HG03378 (cell line): ENCODE results near the gene KRTCAP3.

ENCODE experiments used
- ATAC-seq: cut with Tn5 transposase; IDR thresholded peaks from one replicate; pipeline ENCODE4 v1.9.1; 2021; ENCODE audit warnings: mild to moderate bottlenecking, moderate library complexity; ENCODE audit not compliant: unreplicated experiment

Gene KRTCAP3

GRCh38 chr2:27435628-27436027 is 6.6 kb upstream of the KRTCAP3 start:
- no peak for ATAC-seq

DNA sequence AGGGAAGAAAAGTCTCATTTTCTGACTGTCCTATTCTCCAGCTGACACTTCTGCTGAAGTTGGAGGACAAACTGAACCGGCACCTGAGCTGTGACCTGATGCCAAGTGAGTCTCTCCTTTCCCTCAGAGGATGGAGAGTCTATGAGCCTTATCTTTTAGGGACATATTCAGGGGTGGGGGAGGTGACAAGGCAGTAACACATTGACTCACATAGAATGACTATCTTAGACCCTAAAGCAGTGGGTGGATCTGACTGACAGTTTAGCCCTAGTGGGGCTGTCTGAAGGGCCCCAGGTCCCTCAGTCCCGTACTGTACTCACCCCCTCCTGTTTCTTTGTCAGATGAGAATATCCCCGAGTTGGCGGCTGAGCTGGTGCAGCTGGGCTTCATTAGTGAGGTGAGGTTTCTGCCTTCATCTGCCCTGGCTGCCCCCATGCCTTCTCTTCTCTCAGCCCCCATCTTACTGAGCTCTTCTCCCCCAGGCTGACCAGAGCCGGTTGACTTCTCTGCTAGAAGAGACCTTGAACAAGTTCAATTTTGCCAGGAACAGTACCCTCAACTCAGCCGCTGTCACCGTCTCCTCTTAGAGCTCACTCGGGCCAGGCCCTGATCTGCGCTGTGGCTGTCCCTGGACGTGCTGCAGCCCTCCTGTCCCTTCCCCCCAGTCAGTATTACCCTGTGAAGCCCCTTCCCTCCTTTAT is 805 bp upstream of the KRTCAP3 start:
- ATAC-seq: no peak

GRCh38 chr2:27442920-27443282 is 720 bp downstream of the KRTCAP3 start:
- no peak for ATAC-seq

DNA sequence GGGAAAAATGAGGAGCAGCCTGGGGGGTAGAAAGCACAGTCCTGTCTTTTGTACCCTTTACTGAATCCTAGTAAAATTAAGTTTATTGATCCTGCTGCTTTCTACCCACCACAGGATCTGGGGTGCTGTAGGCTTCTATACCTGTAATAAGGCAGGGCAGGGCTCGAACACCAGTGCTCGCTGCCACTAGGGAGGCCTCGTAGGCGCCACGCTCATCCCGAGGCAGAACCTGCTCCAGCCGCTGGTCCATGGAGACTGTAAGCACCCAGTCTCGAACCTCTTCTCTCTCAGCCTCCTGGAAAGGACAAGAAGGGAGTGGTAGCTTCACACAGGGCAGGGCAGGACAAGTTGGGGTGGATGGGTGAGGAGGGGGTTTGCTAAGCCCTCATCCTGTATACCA is 3.0 kb downstream of the KRTCAP3 start:
- no peak for ATAC-seq

- ATAC-seq: no peak
These were observed 3.4 kb downstream of the KRTCAP3 start for GRCh38 chr2:27445615-27446014.

DNA sequence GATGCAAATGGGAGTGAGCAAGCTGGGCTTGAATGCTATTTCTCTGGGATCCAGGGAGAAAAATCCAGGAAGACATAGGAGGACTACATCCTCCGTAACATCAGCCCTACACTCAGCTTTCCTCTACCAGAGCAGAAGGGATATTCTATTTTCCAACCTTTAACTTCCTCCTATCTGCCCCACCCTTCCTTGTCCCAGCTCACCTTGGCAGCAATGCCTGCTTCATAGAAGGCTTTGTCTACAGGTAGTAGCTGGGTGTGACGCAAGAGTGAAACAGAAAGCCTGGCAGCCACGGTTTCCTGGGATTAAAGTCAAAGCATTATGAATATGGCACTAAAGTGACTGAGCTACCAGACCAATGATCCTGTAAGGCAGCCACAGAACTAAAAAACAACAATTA is 3.9 kb downstream of the KRTCAP3 start:
- no peak for ATAC-seq

GRCh38 chr2:27448381-27448780 is 6.2 kb downstream of the KRTCAP3 start:
- no peak for ATAC-seq

GRCh38 chr2:27451095-27451494 is 8.9 kb downstream of the KRTCAP3 start:
- no peak for ATAC-seq

DNA sequence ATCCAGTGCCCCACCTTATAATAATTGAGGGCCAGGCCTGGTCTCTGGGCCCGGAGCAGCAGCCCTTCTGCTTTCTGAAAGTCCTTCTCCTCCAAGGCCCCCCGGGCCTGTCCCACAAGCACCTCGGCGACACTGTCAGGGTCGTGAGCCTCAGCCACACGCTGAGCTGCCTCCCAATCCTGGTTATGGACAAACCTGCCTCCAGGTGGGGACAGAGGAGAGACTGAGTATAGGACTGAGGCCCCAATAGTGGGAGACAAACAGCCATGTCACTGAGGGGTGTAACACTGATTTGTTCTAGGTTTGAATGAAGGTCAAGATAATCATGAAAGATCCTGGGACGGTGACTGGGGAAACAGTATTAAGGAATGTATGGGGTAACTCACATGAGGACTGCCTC is 11.8 kb downstream of the KRTCAP3 start:
- ATAC-seq: no peak

GRCh38 chr2:27461118-27461517 is 18.9 kb downstream of the KRTCAP3 start:
- no peak for ATAC-seq

DNA sequence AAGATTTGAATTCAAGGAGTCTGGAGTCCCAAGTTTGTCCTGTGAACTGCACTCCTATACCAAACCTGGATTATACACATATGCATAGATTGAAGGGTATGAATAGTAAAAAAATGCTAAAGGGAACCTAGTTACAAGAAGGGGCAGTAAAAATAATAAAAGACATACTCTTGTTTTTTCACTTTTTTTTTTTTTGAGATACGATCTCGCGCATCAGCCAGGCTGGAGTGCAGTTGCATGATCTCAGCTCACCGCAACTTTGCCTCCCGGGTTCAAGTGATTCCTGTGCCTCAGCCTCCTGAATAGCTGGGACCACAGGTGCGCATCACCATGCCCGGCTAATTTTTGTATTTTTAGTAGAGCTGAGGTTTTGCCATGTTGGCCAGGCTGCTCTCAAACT is 22.3 kb downstream of the KRTCAP3 start:
- no peak for ATAC-seq

GRCh38 chr2:27471961-27472360 is 29.8 kb downstream of the KRTCAP3 start:
- no peak for ATAC-seq

DNA sequence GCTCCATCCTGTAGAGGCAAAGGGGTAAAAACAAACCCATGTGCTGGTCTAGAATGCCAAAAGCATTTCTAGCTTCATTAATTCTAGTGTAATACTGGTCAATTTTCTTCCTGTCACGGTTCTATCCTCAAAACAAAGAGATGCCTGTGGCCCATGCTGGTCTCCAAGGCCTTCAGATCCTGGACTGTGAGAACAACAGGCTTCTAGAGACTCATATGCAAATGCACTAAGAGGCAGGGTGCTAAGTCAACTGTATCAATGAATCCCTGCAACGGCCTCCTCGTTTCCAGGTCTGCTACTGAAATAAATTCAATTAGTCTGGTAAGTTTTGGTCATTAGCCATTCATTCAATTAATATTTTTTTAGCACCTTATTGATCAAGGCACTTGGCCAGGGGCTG is 43.3 kb downstream of the KRTCAP3 start:
- no peak for ATAC-seq

- peak; percentile 5 for ATAC-seq
These were observed 46.9 kb downstream of the KRTCAP3 start for GRCh38 chr2:27489118-27489497.

DNA sequence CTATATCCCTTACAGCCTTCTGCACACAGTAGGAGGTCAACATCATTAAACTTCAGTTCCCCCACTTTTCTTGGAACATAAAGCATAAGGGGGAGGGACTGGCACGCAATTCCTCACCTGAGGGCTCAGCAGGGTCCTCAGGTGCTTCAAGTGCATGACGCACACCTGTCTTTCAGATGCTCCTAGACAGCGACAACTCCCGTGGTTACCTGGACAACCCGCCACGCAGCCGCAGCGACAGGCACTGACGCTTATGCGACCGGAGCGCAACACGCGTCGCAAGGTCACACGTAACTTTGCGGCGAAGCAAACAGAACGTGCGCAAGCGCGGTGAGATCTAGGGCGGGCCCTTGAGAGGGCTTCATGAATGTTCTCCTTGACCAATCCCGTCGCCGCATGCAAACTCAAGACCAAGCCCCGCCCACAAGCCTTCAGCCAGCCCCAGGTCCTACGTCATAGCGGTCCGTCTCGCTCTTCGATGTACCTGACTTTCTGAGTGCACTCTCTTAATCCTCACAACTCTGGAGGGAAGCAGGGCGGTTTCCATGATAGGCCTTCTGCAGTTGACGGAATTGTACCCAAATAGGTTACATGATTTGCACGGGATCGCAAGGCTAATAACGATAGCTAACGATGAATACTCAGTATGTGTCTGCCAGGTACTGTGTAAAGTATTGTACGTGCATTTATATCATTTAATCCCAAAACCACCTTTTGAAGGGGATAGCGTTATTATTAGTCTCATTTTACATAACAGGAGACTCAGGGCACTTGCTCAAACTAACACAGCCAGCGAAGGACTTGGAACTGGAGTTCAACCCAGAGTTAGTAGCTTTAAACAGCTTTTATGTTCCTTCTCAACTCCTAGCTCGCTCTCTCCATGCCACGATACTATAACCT is 47.6 kb downstream of the KRTCAP3 start, which contains the start of gene IFT172:
Gene IFT172 (minus strand): TSS at position 246 of the 900 bp plus-strand sequence. CDS start 90 bp downstream, at position 156.
- ATAC-seq: peak; percentile 90

GRCh38 chr2:27492557-27492956 is 50.4 kb downstream of the KRTCAP3 start:
- no peak for ATAC-seq

GRCh38 chr2:27493948-27494283 is 51.7 kb downstream of the KRTCAP3 start:
- no peak for ATAC-seq
